Measurements from ENCODE around the gene PIWIL1.

The PIWIL1 gene

GRCh38 chr12:130300090-130300489, 37.6 kb upstream of the PIWIL1 start:
- DNase-seq (ENCODE audit: low read depth, low spot score), result no peak
- TF ChIP-seq CTCF (IDR thresholded peaks at IDR 0.05; ENCODE audit: low read depth, low read length), result no peak
- no peak overlapping the region for H3K4me3 ChIP-seq (ENCODE audit: low read depth, low read length)
- in situ Hi-C loops (cut with HindIII; ENCODE audit: low sequenced_read_pairs), result no loop called here

GRCh38 chr12:130300737-130301535, 36.8 kb upstream of the PIWIL1 start:
- no peak for DNase-seq (ENCODE audit: low read depth, low spot score)
- no peak for TF ChIP-seq CTCF (IDR thresholded peaks at IDR 0.05; ENCODE audit: low read depth, low read length)
- H3K4me3 ChIP-seq (ENCODE audit: low read depth, low read length), result no peak overlapping the region
- in situ Hi-C loops (cut with HindIII; ENCODE audit: low sequenced_read_pairs), result no loop called here

- no peak for DNase-seq (ENCODE audit: low read depth, low spot score)
- TF ChIP-seq CTCF (IDR thresholded peaks at IDR 0.05; ENCODE audit: low read depth, low read length), result no peak
- in situ Hi-C loops (cut with HindIII; ENCODE audit: low sequenced_read_pairs), result no loop called here
- no peak overlapping the region for H3K4me3 ChIP-seq (ENCODE audit: low read depth, low read length)
Observed at GRCh38 chr12:130301559-130301958, 36.1 kb upstream of the PIWIL1 start.

- TF ChIP-seq CTCF (IDR thresholded peaks at IDR 0.05; ENCODE audit: low read depth, low read length), result no peak
- no peak overlapping the region for H3K4me3 ChIP-seq (ENCODE audit: low read depth, low read length)
- in situ Hi-C loops (cut with HindIII; ENCODE audit: low sequenced_read_pairs), result no loop called here
- DNase-seq (ENCODE audit: low read depth, low spot score), result no peak
Observed at GRCh38 chr12:130303781-130304180, 33.9 kb upstream of the PIWIL1 start.

GRCh38 chr12:130307859-130308258, 29.8 kb upstream of the PIWIL1 start:
- no peak for TF ChIP-seq CTCF (IDR thresholded peaks at IDR 0.05; ENCODE audit: low read depth, low read length)
- in situ Hi-C loops (cut with HindIII; ENCODE audit: low sequenced_read_pairs), result no loop called here
- no peak for DNase-seq (ENCODE audit: low read depth, low spot score)
- H3K4me3 ChIP-seq (ENCODE audit: low read depth, low read length), result no peak overlapping the region

GRCh38 chr12:130308393-130308792, 29.3 kb upstream of the PIWIL1 start:
- TF ChIP-seq CTCF (IDR thresholded peaks at IDR 0.05; ENCODE audit: low read depth, low read length), result no peak
- in situ Hi-C loops (cut with HindIII; ENCODE audit: low sequenced_read_pairs), result no loop called here
- DNase-seq (ENCODE audit: low read depth, low spot score), result no peak

More at GRCh38 chr12:130308393-130308792, 29.3 kb upstream of the PIWIL1 start:
- no peak overlapping the region for H3K4me3 ChIP-seq (ENCODE audit: low read depth, low read length)
